Esophagus squamous epithelium (tissue), 4 donors: ENCODE data around the gene WWOX.

Experiments
- CTCF ChIP-seq, 6 experiments: fragments of 450-650 bp in 4 of 6; fragments of 200-600 bp in 2 of 6; sonication (generic) in 2 of 6; IDR thresholded peaks; one replicate each; pipeline ENCODE4 v1.5.1; 2016 to 2019; ENCODE audit warnings: antibody characterized with exemption in 6 of 6, mild to moderate bottlenecking in 4 of 6, moderate library complexity in 4 of 6
- POLR2A ChIP-seq, 4 donors: fragments of 450-650 bp; IDR thresholded peaks; one replicate each; pipeline ENCODE4 v1.6.1; 2017; ENCODE audit warnings: antibody characterized with exemption in 4 of 4, mild to moderate bottlenecking in 4 of 4, moderate library complexity in 3 of 4

GRCh38 chr16:78128913-78129312 is 29.5 kb downstream of the WWOX start:
- TF ChIP-seq CTCF (IDR thresholded peaks at IDR 0.05) (no peak), POLR2A (IDR thresholded peaks at IDR 0.05) (no peak)
